ENCODE data around the gene KIF26B. TPM values are rescaled to one million over a fixed set of nuclear protein-coding genes. Genes with fewer than 3 reads are reported as not detected.

The KIF26B gene
- total RNA-seq, 1 donor from 2014 or later: 0.13 TPM

DNA sequence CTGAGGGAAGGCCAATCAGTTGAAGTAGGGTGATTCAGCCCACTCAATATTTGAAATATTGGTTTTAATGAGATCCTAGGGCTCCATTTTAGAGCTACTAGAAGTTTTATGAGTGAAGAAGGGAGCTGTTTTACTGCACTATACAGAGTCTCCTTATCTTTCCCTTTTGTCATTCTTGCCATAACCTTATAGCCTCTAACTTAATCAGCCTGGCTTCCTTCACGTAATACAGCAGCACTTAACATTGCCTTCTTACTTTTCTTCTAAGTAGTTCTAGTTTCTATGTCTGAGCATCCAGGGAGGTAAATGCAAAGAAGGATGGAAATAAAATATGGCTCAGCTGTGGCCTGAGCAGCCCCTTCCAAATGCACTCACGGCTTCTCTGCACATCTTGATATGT, 299.3 kb downstream of the KIF26B start:
- Mint-ChIP-seq H3K27me3 (ENCODE audit: insufficient read depth) (peaks cover 2% of the 10 kb centered on the region), H3K36me3 (ENCODE audit: low read depth) (no peaks in the 10 kb centered on the region), H3K4me1 (ENCODE audit: low read depth) (no peaks in the 10 kb centered on the region), H3K4me3 (no peak overlapping the region), H3K27ac (no peak overlapping the region), H3K9me3 (no peaks in the 10 kb centered on the region)
- intact Hi-C loops (cut with micrococcal nuclease): no loop called here
- no peak for DNase-seq (ENCODE audit: low spot score)

GRCh38 chr1:245457562-245457961, 302.8 kb downstream of the KIF26B start:
- intact Hi-C loops (cut with micrococcal nuclease): no loop called here
- H3K4me3 Mint-ChIP-seq: no peak overlapping the region
- H3K27me3 Mint-ChIP-seq (ENCODE audit: insufficient read depth): no peaks in the 10 kb centered on the region
- H3K36me3 Mint-ChIP-seq (ENCODE audit: low read depth): no peaks in the 10 kb centered on the region
- no peaks in the 10 kb centered on the region for H3K4me1 Mint-ChIP-seq (ENCODE audit: low read depth)
- H3K9me3 Mint-ChIP-seq: no peaks in the 10 kb centered on the region
- no peak overlapping the region for H3K27ac Mint-ChIP-seq
- DNase-seq (ENCODE audit: low spot score): no peak

GRCh38 chr1:245458234-245458633, 303.4 kb downstream of the KIF26B start:
- Mint-ChIP-seq H3K4me3 (no peak overlapping the region), H3K4me1 (ENCODE audit: low read depth) (no peaks in the 10 kb centered on the region), H3K27me3 (ENCODE audit: insufficient read depth) (no peaks in the 10 kb centered on the region), H3K9me3 (no peaks in the 10 kb centered on the region), H3K27ac (no peak overlapping the region), H3K36me3 (ENCODE audit: low read depth) (no peaks in the 10 kb centered on the region)
- intact Hi-C loops (cut with micrococcal nuclease): no loop called here
- no peak for DNase-seq (ENCODE audit: low spot score)

- no peak overlapping the region for H3K27ac Mint-ChIP-seq
- no peaks in the 10 kb centered on the region for H3K36me3 Mint-ChIP-seq (ENCODE audit: low read depth)
- no peak overlapping the region for H3K4me3 Mint-ChIP-seq
- H3K9me3 Mint-ChIP-seq: peaks cover under 1% of the 10 kb centered on the region
- intact Hi-C loops (cut with micrococcal nuclease): no loop called here
- no peaks in the 10 kb centered on the region for H3K4me1 Mint-ChIP-seq (ENCODE audit: low read depth)
- DNase-seq (ENCODE audit: low spot score): no peak
- H3K27me3 Mint-ChIP-seq (ENCODE audit: insufficient read depth): no peaks in the 10 kb centered on the region
Measured at GRCh38 chr1:245458761-245459174, 304.0 kb downstream of the KIF26B start.

DNA sequence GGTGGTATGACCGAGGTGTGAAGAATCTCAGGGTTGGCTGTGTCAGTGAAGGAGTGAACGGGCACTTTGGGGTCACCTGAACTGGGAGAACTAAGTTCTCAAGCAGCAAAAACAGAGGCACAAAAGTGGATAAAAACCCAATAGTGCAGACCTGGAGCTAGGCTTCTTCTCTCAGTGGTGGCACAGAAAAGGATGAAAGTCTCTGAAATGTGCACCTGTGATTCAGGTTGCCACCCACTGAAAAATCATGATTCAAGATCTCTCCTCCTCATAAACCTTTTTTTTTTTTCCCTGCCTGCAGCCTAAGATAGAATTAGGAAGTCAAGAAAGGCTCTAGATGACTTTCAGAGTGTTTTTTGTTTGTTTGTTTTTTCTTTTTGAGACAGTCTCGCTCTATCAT, 304.8 kb downstream of the KIF26B start:
- H3K9me3 Mint-ChIP-seq: peaks cover 9% of the 10 kb centered on the region
- H3K27ac Mint-ChIP-seq: no peak overlapping the region
- H3K4me1 Mint-ChIP-seq (ENCODE audit: low read depth): peaks cover 6% of the 10 kb centered on the region
- H3K4me3 Mint-ChIP-seq: no peak overlapping the region
- no peaks in the 10 kb centered on the region for H3K36me3 Mint-ChIP-seq (ENCODE audit: low read depth)
- intact Hi-C loops (cut with micrococcal nuclease): no loop called here
- DNase-seq (ENCODE audit: low spot score): no peak
- peaks cover 3% of the 10 kb centered on the region for H3K27me3 Mint-ChIP-seq (ENCODE audit: insufficient read depth)

GRCh38 chr1:245461681-245462080, 306.9 kb downstream of the KIF26B start:
- Mint-ChIP-seq H3K4me3 (no peak overlapping the region), H3K27ac (no peak overlapping the region), H3K9me3 (peaks cover 9% of the 10 kb centered on the region), H3K36me3 (ENCODE audit: low read depth) (no peaks in the 10 kb centered on the region), H3K27me3 (ENCODE audit: insufficient read depth) (peaks cover 3% of the 10 kb centered on the region), H3K4me1 (ENCODE audit: low read depth) (peaks cover 6% of the 10 kb centered on the region)
- intact Hi-C loops (cut with micrococcal nuclease): no loop called here
- DNase-seq (ENCODE audit: low spot score): no peak

DNA sequence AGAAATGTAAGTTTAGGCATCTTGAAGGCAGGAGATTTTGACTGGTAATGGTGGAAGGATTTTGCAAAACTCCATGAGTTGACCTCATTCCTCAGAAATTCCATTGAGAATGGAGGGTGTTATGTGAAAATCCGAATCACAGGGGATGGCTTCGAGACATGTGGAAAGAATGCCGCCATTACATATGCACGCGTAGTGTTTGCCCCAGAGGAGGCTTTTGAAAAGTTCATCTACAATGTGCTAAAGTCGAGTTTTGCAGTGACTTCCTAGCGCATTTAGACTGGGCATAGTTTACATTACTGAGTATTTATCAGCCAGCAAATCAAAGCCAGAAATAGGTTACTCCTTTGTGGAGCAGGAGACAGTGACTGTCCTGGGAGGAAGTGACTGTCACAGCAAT, 307.4 kb downstream of the KIF26B start:
- H3K4me3 Mint-ChIP-seq: no peak overlapping the region
- peaks cover 3% of the 10 kb centered on the region for H3K27me3 Mint-ChIP-seq (ENCODE audit: insufficient read depth)
- H3K27ac Mint-ChIP-seq: no peak overlapping the region
- no peaks in the 10 kb centered on the region for H3K36me3 Mint-ChIP-seq (ENCODE audit: low read depth)
- peaks cover 6% of the 10 kb centered on the region for H3K4me1 Mint-ChIP-seq (ENCODE audit: low read depth)
- DNase-seq (ENCODE audit: low spot score): no peak
- H3K9me3 Mint-ChIP-seq: peaks cover 9% of the 10 kb centered on the region
- intact Hi-C loops (cut with micrococcal nuclease): no loop called here

DNA sequence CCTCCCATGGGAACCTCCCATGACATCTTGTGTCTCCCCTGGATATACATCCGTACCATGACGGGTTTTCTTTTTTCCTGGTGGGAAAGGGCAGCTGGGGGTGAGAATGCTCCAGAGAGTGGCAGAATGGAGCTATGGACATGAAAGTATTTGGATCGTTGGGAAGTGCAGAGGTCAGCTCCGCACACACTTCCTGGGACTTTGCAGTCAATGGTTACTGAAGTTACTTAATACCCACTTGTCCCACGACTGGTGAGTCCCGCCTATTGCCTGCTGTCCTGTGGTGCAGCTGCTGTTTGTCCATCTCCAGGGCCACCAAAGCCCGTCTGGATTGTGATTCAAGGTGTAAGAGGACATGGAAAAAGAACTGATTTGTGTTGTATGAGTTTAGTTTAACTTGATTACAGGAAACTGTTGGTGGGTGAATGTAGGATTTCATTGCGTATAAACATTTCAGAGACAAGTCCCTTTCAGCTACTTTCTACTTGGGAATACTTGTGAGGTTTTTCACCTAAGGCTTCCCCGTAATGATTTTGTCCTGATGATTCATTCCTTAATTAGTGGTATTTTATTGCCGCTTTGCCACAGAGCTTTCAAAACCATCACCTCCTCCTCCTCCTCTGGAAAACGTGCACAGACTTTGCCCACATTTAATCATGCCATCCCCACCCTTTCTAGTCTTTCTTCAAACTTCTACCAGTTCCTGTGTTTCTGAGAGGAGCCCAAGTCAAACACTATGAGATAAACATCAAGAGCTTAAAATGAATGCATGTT, 308.8 kb downstream of the KIF26B start:
- Mint-ChIP-seq H3K27me3 (ENCODE audit: insufficient read depth) (peaks cover 3% of the 10 kb centered on the region), H3K9me3 (peaks cover 9% of the 10 kb centered on the region), H3K4me1 (ENCODE audit: low read depth) (peaks cover 6% of the 10 kb centered on the region), H3K36me3 (ENCODE audit: low read depth) (no peaks in the 10 kb centered on the region), H3K4me3 (no peak overlapping the region), H3K27ac (peak overlapping the region; percentile 87)
- intact Hi-C loops (cut with micrococcal nuclease): no loop called here
- DNase-seq (ENCODE audit: low spot score): no peak

- Mint-ChIP-seq H3K9me3 (peaks cover 9% of the 10 kb centered on the region), H3K27me3 (ENCODE audit: insufficient read depth) (peaks cover 3% of the 10 kb centered on the region), H3K27ac (peak overlapping the region; percentile 87), H3K4me3 (no peak overlapping the region), H3K36me3 (ENCODE audit: low read depth) (no peaks in the 10 kb centered on the region), H3K4me1 (ENCODE audit: low read depth) (peaks cover 6% of the 10 kb centered on the region)
- DNase-seq (ENCODE audit: low spot score): no peak
- intact Hi-C loops (cut with micrococcal nuclease): no loop called here
Measured at GRCh38 chr1:245464290-245464689, 309.5 kb downstream of the KIF26B start.

DNA sequence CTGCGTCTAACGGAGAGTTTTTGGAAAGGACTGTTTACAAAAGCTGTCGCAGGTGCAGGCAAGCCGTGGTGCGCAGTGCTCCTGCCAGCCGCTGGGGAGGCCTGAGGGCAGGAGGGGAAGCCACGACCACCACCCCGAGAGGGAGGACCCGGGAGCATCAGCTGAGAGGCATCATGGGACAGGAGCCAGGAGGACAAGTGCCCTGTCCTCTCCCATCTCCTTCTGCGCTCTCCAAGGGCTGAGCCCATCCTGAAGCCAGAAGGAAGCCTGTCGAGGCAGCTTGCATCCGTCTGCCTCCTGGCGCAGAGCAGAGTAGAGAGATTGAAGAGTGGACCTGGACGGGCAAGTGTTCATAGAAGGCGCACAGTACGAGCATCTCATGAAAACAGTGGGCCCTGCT, 310.9 kb downstream of the KIF26B start:
- no peak overlapping the region for H3K4me3 Mint-ChIP-seq
- no peaks in the 10 kb centered on the region for H3K36me3 Mint-ChIP-seq (ENCODE audit: low read depth)
- H3K27ac Mint-ChIP-seq: no peak overlapping the region
- DNase-seq (ENCODE audit: low spot score): no peak
- peaks cover 6% of the 10 kb centered on the region for H3K4me1 Mint-ChIP-seq (ENCODE audit: low read depth)
- peaks cover 3% of the 10 kb centered on the region for H3K27me3 Mint-ChIP-seq (ENCODE audit: insufficient read depth)
- H3K9me3 Mint-ChIP-seq: peaks cover 9% of the 10 kb centered on the region
- intact Hi-C loops (cut with micrococcal nuclease): no loop called here

- DNase-seq (ENCODE audit: low spot score): no peak
- intact Hi-C loops (cut with micrococcal nuclease): no loop called here
- H3K36me3 Mint-ChIP-seq (ENCODE audit: low read depth): no peaks in the 10 kb centered on the region
- peaks cover 9% of the 10 kb centered on the region for H3K9me3 Mint-ChIP-seq
- peaks cover 3% of the 10 kb centered on the region for H3K27me3 Mint-ChIP-seq (ENCODE audit: insufficient read depth)
- peaks cover 6% of the 10 kb centered on the region for H3K4me1 Mint-ChIP-seq (ENCODE audit: low read depth)
- H3K4me3 Mint-ChIP-seq: no peak overlapping the region
- no peak overlapping the region for H3K27ac Mint-ChIP-seq
Measured at GRCh38 chr1:245466261-245466660, 311.5 kb downstream of the KIF26B start.

DNA sequence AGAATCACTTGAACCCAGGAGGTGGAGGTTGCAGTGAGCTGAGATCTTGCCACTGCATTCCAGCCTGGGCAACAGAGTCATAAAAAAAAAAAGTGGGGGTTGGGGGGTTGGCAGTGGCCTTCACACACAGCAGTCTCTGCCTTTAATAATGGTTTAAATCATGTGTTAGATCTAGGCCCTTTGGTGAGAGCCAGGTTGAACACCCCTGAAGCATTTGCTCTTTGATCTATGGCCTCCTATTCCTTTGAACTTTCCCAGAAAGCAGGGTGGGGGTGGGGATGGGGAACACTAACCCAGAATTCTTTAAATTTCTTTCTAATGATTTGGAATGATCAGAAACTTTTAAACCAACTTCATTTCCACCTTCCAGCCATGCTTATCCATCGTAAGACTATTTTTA, 313.0 kb downstream of the KIF26B start:
- Mint-ChIP-seq H3K27ac (no peak overlapping the region), H3K4me3 (no peak overlapping the region), H3K27me3 (ENCODE audit: insufficient read depth) (peaks cover 3% of the 10 kb centered on the region), H3K36me3 (ENCODE audit: low read depth) (no peaks in the 10 kb centered on the region), H3K4me1 (ENCODE audit: low read depth) (peaks cover 6% of the 10 kb centered on the region), H3K9me3 (peaks cover 9% of the 10 kb centered on the region)
- no peak for DNase-seq (ENCODE audit: low spot score)
- intact Hi-C loops (cut with micrococcal nuclease): no loop called here

GRCh38 chr1:245469006-245469405, 314.2 kb downstream of the KIF26B start:
- H3K36me3 Mint-ChIP-seq (ENCODE audit: low read depth): no peaks in the 10 kb centered on the region
- peaks cover 4% of the 10 kb centered on the region for H3K4me1 Mint-ChIP-seq (ENCODE audit: low read depth)
- peaks cover 6% of the 10 kb centered on the region for H3K9me3 Mint-ChIP-seq
- H3K27ac Mint-ChIP-seq: no peak overlapping the region
- DNase-seq (ENCODE audit: low spot score): no peak
- intact Hi-C loops (cut with micrococcal nuclease): no loop called here
- H3K27me3 Mint-ChIP-seq (ENCODE audit: insufficient read depth): peaks cover 3% of the 10 kb centered on the region
- H3K4me3 Mint-ChIP-seq: no peak overlapping the region

GRCh38 chr1:245469734-245470133, 314.9 kb downstream of the KIF26B start:
- H3K4me1 Mint-ChIP-seq (ENCODE audit: low read depth): no peaks in the 10 kb centered on the region
- no peak overlapping the region for H3K4me3 Mint-ChIP-seq
- intact Hi-C loops (cut with micrococcal nuclease): no loop called here
- H3K27ac Mint-ChIP-seq: no peak overlapping the region
- no peaks in the 10 kb centered on the region for H3K27me3 Mint-ChIP-seq (ENCODE audit: insufficient read depth)
- H3K9me3 Mint-ChIP-seq: no peaks in the 10 kb centered on the region
- DNase-seq (ENCODE audit: low spot score): no peak
- H3K36me3 Mint-ChIP-seq (ENCODE audit: low read depth): no peaks in the 10 kb centered on the region
